Anterior cingulate cortex (tissue), 58 donors: ENCODE measurements around the gene RASA2.
"Not testable (repeated sequence)": the region's sequence is repeated elsewhere in the genome, so short reads cannot be mapped to it uniquely, and the experiment has no call there.

Experiments used
- DNase-seq, 58 donors: peaks; one replicate each; lab custom pipeline; 2025; lab: John Stamatoyannopoulos, UW

Gene RASA2

GRCh38 chr3:141457624-141458236 lies 29.1 kb upstream of the RASA2 start:
- DNase-seq, result no peak

- DNase-seq, result no peak
Observed at GRCh38 chr3:141459008-141459407, 27.8 kb upstream of the RASA2 start.

- peak in 56 of 58 donors; percentile 18 to 88 (median 70) for DNase-seq
Observed at GRCh38 chr3:141460097-141460704, 26.6 kb upstream of the RASA2 start.

- no peak for DNase-seq
Observed at GRCh38 chr3:141462176-141462859, 24.5 kb upstream of the RASA2 start.

- DNase-seq, result no peak
Observed at GRCh38 chr3:141465221-141465620, 21.6 kb upstream of the RASA2 start.

GRCh38 chr3:141466633-141467169 lies 20.1 kb upstream of the RASA2 start:
- DNase-seq, result no peak

- no peak for DNase-seq
Observed at GRCh38 chr3:141469720-141470119, 17.1 kb upstream of the RASA2 start.

GRCh38 chr3:141471160-141471559 lies 15.7 kb upstream of the RASA2 start:
- no peak for DNase-seq

GRCh38 chr3:141476033-141476432 lies 10.8 kb upstream of the RASA2 start:
- no peak for DNase-seq

GRCh38 chr3:141477224-141477623 lies 9.6 kb upstream of the RASA2 start:
- DNase-seq, result peak in 14 of 58 donors; percentile 9 to 46 (median 28)

GRCh38 chr3:141478139-141478538 lies 8.7 kb upstream of the RASA2 start:
- peak in 17 of 58 donors; percentile 8 to 74 (median 23) for DNase-seq

- DNase-seq, result not testable (repeated sequence)
Observed at GRCh38 chr3:141478840-141479239, 8.0 kb upstream of the RASA2 start.

GRCh38 chr3:141482245-141482922 lies 4.4 kb upstream of the RASA2 start:
- no peak for DNase-seq

- no peak for DNase-seq
Observed at GRCh38 chr3:141484701-141485287, 2.0 kb upstream of the RASA2 start.

GRCh38 chr3:141485641-141486495 lies 959 bp upstream of the RASA2 start:
- DNase-seq, result no peak

GRCh38 chr3:141486496-141486745 lies 406 bp upstream of the RASA2 start:
- DNase-seq, result no peak

- peak in 35 of 58 donors; percentile 11 to 62 (median 43) for DNase-seq
Observed at GRCh38 chr3:141487521-141488252, 860 bp downstream of the RASA2 start.

- DNase-seq, result no peak
Observed at GRCh38 chr3:141489203-141489602, 2.4 kb downstream of the RASA2 start.

GRCh38 chr3:141491081-141491480 lies 4.3 kb downstream of the RASA2 start:
- DNase-seq, result no peak
